Tibial artery (tissue), 4 donors: ENCODE results near the gene CCDC13.

Experiments
- DNase-seq, 2 donors: peaks; one replicate each; pipeline ENCODE4 v3.0.0-alpha.2; 2019
- H3K27ac ChIP-seq, 2 donors: fragments of 200-600 bp; sonication (generic) in 1 of 2; 1 replicate in 1 of 2; 2 replicates in 1 of 2; pipeline ENCODE4 v1.5.1; 2018 to 2019; ENCODE audit warnings: mild to moderate bottlenecking in 1 of 2
- H3K27me3 ChIP-seq, 2 donors: fragments of 200-600 bp; sonication (generic) in 1 of 2; one replicate each; pipeline versions ENCODE4 v1.5.1 to v1.6.0; 2016 to 2019
- H3K36me3 ChIP-seq, 3 donors: fragments of 200-600 bp; sonication (generic) in 2 of 3; one replicate each; pipeline ENCODE4 v1.5.1; 2016 to 2019; ENCODE audit warnings: mild to moderate bottlenecking in 2 of 3
- H3K4me1 ChIP-seq, 4 donors: fragments of 200-600 bp; sonication (generic) in 2 of 4; 1 replicate in 3 of 4; 2 replicates in 1 of 4; pipeline ENCODE4 v1.5.1; 2016 to 2019
- H3K4me3 ChIP-seq, 2 donors: fragments of 200-600 bp; sonication (generic) in 1 of 2; 1 replicate in 1 of 2; 2 replicates in 1 of 2; pipeline ENCODE4 v1.5.1; 2018 to 2019; ENCODE audit warnings: mild to moderate bottlenecking in 2 of 2
- H3K9me3 ChIP-seq, 3 donors: fragments of 200-600 bp; sonication (generic) in 1 of 3; one replicate each; pipeline ENCODE4 v1.5.1; 2016 to 2019
- intact Hi-C: fragments of 100-400 bp; cut with DNase I; formaldehyde crosslinking; loops from one replicate; pipeline ENCODE4 v1.15.0; 2023; ENCODE audit warnings: low total_unique reads
- TF ChIP-seq, protein P1 (sequence below), 2 experiments: fragments of 200-600 bp in 1 of 2; fragments of 450-650 bp in 1 of 2; IDR thresholded peaks; one replicate each; pipeline ENCODE4 v1.5.1; 2017 to 2019; ENCODE audit warnings: antibody characterized with exemption in 2 of 2, mild to moderate bottlenecking in 1 of 2, moderate library complexity in 1 of 2

CCDC13 gene

DNA sequence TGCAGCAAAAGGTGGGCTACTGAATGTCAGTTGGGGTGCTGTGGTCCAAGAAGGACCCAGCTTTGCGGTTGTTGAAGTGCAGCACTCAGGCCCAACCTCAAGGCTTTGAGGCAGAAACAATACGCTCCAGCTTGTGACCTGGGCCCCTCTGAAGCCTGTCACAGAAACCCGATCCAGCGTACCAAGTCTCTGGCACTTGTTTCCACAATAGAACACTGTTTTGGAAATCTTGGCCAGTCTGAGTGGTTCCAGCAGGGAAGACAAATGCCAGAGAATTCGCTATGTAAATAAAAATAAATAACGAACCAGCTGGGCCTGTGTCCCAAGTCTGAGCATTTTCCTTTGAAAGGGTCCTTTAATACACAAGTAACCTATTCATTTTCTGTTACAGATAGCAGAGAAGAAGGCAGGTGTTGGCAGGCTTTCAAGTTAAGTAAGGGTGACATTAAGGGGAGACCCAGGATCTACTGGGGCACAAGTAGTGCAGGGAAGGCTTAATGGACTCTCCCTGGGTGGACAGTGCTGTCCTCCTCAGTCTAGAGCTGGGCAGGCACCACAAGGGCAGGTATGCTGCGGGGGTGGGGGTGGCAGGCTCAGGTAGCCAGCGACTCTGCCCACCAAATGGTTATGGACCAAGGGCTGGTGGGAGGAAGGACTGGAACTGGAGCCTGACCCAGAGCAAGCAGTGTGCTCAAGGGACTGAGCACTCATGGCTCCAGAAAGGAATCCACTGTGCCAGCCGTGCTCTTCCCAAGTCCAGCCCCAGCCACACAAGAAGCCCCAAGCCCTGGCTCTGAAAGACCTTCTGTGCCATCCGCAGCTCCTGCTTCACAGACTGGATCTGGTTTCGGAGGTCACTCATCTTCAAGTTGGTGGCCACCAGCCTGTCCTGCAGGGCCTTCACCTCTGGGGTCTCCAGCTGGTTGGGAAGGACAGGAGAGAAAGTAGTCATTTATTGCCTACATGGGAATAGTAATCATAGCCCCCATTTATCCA is 26.3 kb downstream of the CCDC13 start:
- peaks cover 0 to 67% (median 38%) of the 10 kb centered on the region in 4 donors for H3K4me1 ChIP-seq
- DNase-seq: peak; percentile 56 to 84

DNA sequence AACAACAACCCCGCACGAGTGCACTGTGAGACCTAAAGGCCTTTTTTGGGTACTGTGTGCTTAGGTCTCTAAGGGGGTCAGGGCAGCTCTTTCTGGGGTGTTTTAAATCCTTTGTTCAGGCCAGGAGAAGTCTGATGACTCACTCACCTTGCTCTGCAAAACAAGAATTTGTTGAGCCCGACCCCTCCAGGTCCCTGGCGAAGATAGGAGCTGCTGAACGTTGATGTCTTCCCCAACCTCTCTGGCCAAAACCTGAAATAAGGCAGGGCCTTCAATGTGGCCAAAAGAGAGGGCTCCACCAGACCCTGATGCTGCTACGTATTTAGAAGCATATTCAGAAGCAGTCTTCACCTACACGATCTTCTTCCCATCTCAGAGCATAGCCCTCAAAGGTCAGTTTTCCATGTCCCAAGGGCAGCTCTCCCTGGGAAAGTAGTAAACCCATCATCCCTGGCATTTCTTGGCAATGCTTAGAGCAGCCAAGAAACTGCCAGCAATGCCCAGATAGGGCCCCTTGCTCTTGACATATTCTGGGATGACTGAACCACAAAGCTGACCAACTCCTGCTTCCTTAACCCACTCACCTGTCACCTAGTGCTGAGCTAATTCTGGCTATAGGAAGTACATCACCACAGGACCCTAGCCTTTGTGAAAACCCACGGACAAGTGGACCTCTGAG is 27.1 kb downstream of the CCDC13 start:
- TF ChIP-seq, protein P1, sequence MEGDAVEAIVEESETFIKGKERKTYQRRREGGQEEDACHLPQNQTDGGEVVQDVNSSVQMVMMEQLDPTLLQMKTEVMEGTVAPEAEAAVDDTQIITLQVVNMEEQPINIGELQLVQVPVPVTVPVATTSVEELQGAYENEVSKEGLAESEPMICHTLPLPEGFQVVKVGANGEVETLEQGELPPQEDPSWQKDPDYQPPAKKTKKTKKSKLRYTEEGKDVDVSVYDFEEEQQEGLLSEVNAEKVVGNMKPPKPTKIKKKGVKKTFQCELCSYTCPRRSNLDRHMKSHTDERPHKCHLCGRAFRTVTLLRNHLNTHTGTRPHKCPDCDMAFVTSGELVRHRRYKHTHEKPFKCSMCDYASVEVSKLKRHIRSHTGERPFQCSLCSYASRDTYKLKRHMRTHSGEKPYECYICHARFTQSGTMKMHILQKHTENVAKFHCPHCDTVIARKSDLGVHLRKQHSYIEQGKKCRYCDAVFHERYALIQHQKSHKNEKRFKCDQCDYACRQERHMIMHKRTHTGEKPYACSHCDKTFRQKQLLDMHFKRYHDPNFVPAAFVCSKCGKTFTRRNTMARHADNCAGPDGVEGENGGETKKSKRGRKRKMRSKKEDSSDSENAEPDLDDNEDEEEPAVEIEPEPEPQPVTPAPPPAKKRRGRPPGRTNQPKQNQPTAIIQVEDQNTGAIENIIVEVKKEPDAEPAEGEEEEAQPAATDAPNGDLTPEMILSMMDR (IDR thresholded peaks at IDR 0.05): no peak
- no peaks in the 10 kb centered on the region for H3K27me3 ChIP-seq
- intact Hi-C loops: loop anchor here (2.0 to 5.0 kb wide), 2 partner anchors 91 to 164 kb away; partner anchors contain the start of gene SEC22C
- no peak overlapping the region for H3K4me3 ChIP-seq
- DNase-seq: peak in 1 of 2 donors; percentile 62
- H3K27ac ChIP-seq: peak overlapping the region; percentile 80 to 87
- H3K4me1 ChIP-seq: peaks cover 0 to 65% (median 38%) of the 10 kb centered on the region in 4 donors
- no peaks in the 10 kb centered on the region for H3K36me3 ChIP-seq
- no peaks in the 10 kb centered on the region for H3K9me3 ChIP-seq

More for the DNA sequence above, 26.3 kb downstream of the CCDC13 start:
- H3K4me3 ChIP-seq: no peak overlapping the region
- H3K36me3 ChIP-seq: no peaks in the 10 kb centered on the region
- H3K27me3 ChIP-seq: no peaks in the 10 kb centered on the region
- H3K9me3 ChIP-seq: no peaks in the 10 kb centered on the region
- intact Hi-C loops: loop anchor here (5.0 kb wide), 1 partner anchor 164 kb away; the partner anchor contains the start of gene SEC22C
- TF ChIP-seq, protein P1 (IDR thresholded peaks at IDR 0.05): no peak
- peak overlapping the region; percentile 80 to 87 for H3K27ac ChIP-seq

DNA sequence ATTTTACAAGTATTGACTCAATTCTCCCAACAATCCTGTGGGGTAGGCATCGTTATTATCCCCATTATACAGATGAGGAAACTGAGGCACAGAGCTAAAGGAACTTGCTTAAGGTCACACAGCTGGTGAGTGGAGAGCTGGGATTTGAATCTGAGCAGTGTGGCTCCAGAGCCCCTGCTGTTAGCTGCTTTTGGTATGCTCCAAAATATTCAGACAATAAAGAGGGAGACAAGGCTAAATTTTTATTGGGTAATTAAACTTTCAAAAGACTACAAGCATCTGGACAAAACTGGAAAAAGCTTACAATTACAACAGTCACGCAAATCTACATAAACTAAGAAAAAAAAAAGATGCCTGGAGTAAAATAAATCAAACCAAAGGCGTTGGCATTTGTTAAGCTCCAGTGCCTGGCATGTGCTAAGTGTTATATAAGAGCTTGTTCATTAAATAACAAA is 27.7 kb downstream of the CCDC13 start:
- H3K4me1 ChIP-seq: peaks cover 0 to 65% (median 39%) of the 10 kb centered on the region in 4 donors
- TF ChIP-seq, protein P1 (IDR thresholded peaks at IDR 0.05): no peak
- no peak overlapping the region for H3K4me3 ChIP-seq
- no peaks in the 10 kb centered on the region for H3K9me3 ChIP-seq
- H3K36me3 ChIP-seq: no peaks in the 10 kb centered on the region
- no peaks in the 10 kb centered on the region for H3K27me3 ChIP-seq
- no peak for DNase-seq
- H3K27ac ChIP-seq: peak overlapping the region; percentile 80 to 87
- intact Hi-C loops: loop anchor here (2.0 to 5.0 kb wide), 2 partner anchors 91 to 163 kb away; partner anchors contain the start of gene SEC22C

DNA sequence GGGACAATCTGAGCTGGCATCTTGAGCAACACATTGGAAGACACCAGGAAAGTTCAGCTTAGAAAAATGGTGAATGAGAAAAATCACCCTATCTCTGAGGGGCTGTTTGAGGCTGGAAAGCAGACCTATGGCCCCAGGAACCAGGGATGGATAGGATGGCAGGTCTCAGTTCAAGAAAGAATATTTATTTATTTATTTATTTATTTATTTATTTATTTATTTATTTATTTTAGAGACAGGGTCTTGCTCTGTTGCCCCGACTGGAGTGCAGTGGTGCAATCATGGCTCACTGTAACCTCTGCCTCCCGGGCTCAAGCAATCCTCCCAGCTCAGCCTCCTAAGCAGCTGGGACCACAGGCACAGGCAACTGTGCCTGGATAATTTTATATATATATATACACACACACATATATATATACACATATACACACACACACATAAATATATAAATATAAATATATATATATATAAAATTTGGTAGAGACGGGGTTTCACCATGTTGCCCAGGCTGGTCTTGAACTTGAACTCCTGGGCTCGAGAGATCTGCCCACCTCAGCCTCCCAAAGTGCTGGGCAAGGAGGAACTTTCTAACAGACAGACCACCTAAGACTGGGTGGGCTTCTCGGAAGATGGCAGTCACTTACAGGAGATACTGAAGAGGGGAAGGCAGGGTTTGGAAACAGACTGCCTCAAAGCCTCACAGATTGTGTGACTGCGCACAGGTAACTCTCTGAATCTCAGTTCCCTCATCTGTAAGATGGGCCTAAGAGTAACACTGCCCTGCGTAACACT is 29.7 kb downstream of the CCDC13 start:
- intact Hi-C loops: no loop called here
- Histone ChIP-seq H3K36me3 (no peaks in the 10 kb centered on the region), H3K27ac (peak overlapping the region; percentile 62 to 80), H3K4me3 (no peak overlapping the region), H3K4me1 (peaks cover 0 to 59% (median 44%) of the 10 kb centered on the region in 4 donors), H3K9me3 (no peaks in the 10 kb centered on the region), H3K27me3 (no peaks in the 10 kb centered on the region)
- TF ChIP-seq, protein P1 (IDR thresholded peaks at IDR 0.05): no peak
- DNase-seq: peak in 1 of 2 donors; percentile 13

DNA sequence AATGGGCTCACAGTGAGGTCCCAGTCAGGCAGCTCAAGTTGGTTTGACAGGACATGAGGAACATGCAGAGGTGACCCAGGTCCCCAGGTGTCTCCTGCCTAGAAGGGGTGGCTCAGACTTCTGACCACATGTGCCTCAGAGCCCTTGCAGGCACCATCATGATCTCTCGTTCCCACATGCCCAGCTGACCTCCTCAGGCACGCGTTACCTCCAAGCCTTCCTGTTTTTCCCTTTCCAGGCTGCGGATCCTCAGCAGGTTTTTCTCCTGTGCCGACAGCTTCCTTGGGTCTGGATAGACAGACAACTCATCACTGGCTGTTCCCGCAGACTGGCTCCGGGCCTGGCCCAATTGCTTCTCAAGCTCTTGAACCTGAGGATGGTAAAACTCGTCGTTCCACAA is 30.4 kb downstream of the CCDC13 start:
- H3K27ac ChIP-seq: no peak overlapping the region
- DNase-seq: peak in 1 of 2 donors; percentile 10
- intact Hi-C loops: no loop called here
- no peak overlapping the region for H3K4me3 ChIP-seq
- TF ChIP-seq, protein P1 (IDR thresholded peaks at IDR 0.05): no peak
- peaks cover 0 to 51% (median 39%) of the 10 kb centered on the region in 4 donors for H3K4me1 ChIP-seq
- no peaks in the 10 kb centered on the region for H3K9me3 ChIP-seq
- H3K27me3 ChIP-seq: no peaks in the 10 kb centered on the region
- H3K36me3 ChIP-seq: no peaks in the 10 kb centered on the region
